ENCODE data around the gene CTNNA2.

GRCh38 chr2:80026040-80026729 is 513.3 kb downstream of the CTNNA2 start:
- no peak for TF ChIP-seq CTCF (IDR thresholded peaks at IDR 0.05; ENCODE audit: borderline replicate concordance, extremely low read depth, low read length, poor library complexity, severe bottlenecking)
- no peak for TF ChIP-seq EZH2 (IDR thresholded peaks at IDR 0.05; ENCODE audit: borderline replicate concordance, low read depth, low read length, severe bottlenecking)
